Loucy (cell line): ENCODE measurements around the gene TDRD9.

ENCODE experiments used
- H2AFZ ChIP-seq: fragments of 200-600 bp; sonication (generic); 2 replicates; pipeline ENCODE4 v1.6.0; 2016; ENCODE audit warnings: antibody characterized with exemption, mild to moderate bottlenecking, low read length, moderate library complexity
- H3F3A ChIP-seq: fragments of 200-600 bp; 2 replicates; pipeline ENCODE4 v1.6.0; 2016; ENCODE audit warnings: antibody characterized with exemption, low read depth, mild to moderate bottlenecking
- H3K27me3 ChIP-seq: fragments of 200-600 bp; sonication (generic); 2 replicates; pipeline ENCODE4 v1.6.1; 2014; ENCODE audit warnings: low read length, mild to moderate bottlenecking; ENCODE audit not compliant: insufficient read depth, poor library complexity, severe bottlenecking
- H3K36me3 ChIP-seq: fragments of 200-600 bp; sonication (generic); 2 replicates; pipeline ENCODE4 v1.6.1; 2016; ENCODE audit warnings: low read length; ENCODE audit not compliant: insufficient read depth
- H3K4me1 ChIP-seq: fragments of 200-600 bp; sonication (generic); 2 replicates; pipeline ENCODE4 v1.5.1; 2014; ENCODE audit warnings: low read length, mild to moderate bottlenecking; ENCODE audit not compliant: insufficient read depth, poor library complexity, severe bottlenecking
- H3K4me2 ChIP-seq: fragments of 200-600 bp; sonication (generic); 2 replicates; pipeline ENCODE4 v1.6.0; 2014; ENCODE audit warnings: antibody characterized with exemption, low read length, low read depth, mild to moderate bottlenecking; ENCODE audit not compliant: poor library complexity, severe bottlenecking
- H3K4me3 ChIP-seq: fragments of 200-600 bp; sonication (generic); 2 replicates; pipeline ENCODE4 v1.5.1; 2014; ENCODE audit warnings: low read length, mild to moderate bottlenecking, mixed read lengths; ENCODE audit not compliant: poor library complexity, severe bottlenecking
- H3K79me2 ChIP-seq: fragments of 200-600 bp; sonication (generic); 2 replicates; pipeline ENCODE4 v1.6.1; 2014; ENCODE audit warnings: low read length; ENCODE audit not compliant: insufficient read depth
- H3K9ac ChIP-seq: fragments of 200-600 bp; sonication (generic); 2 replicates; pipeline ENCODE4 v1.6.0; 2014; ENCODE audit warnings: mild to moderate bottlenecking, low read depth, low read length, moderate library complexity; ENCODE audit not compliant: poor library complexity, severe bottlenecking
- H3K9me2 ChIP-seq: fragments of 200-600 bp; sonication (generic); replicated peaks from 2 replicates; pipeline ENCODE4 v1.6.1; 2016; ENCODE audit warnings: low read depth, low read length, mixed read lengths
- H3K9me3 ChIP-seq: fragments of 200-600 bp; sonication (generic); 2 replicates; pipeline ENCODE4 v1.6.1; 2014; ENCODE audit warnings: mild to moderate bottlenecking, antibody characterized with exemption, low read length, low read depth; ENCODE audit not compliant: insufficient read depth
- H4K20me1 ChIP-seq: fragments of 200-600 bp; sonication (generic); 2 replicates; pipeline ENCODE4 v1.6.0; 2014; ENCODE audit warnings: antibody characterized with exemption, low read length, mild to moderate bottlenecking; ENCODE audit not compliant: insufficient read depth, poor library complexity, severe bottlenecking
- CTCF ChIP-seq: fragments of 200-600 bp; sonication (generic); conservative IDR thresholded peaks from 2 replicates; pipeline ENCODE4 v1.5.1; 2014; ENCODE audit warnings: mild to moderate bottlenecking, antibody characterized with exemption, low read length
- EZH2phosphoT487 ChIP-seq: fragments of 200-600 bp; IDR thresholded peaks from 2 replicates; pipeline ENCODE4 v1.6.1; 2018; ENCODE audit warnings: antibody characterized with exemption, mild to moderate bottlenecking, moderate library complexity, borderline replicate concordance

TDRD9 gene

GRCh38 chr14:103932791-103933490 lies 4.7 kb downstream of the TDRD9 start:
- no peaks in the 10 kb centered on the region for H3K27me3 ChIP-seq
- H2AFZ ChIP-seq, result 0 out of 2 replicates have a peak overlapping the region, but pooled peaks have one; percentile 62
- TF ChIP-seq EZH2phosphoT487, result no peak
- no peak for TF ChIP-seq CTCF
- H3K4me1 ChIP-seq, result peaks cover 16% of the 10 kb centered on the region
- H3K79me2 ChIP-seq, result no peaks in the 10 kb centered on the region
- H4K20me1 ChIP-seq, result no peaks in the 10 kb centered on the region
- H3F3A ChIP-seq, result no peaks in the 10 kb centered on the region
- H3K9me3 ChIP-seq, result no peaks in the 10 kb centered on the region
- H3K4me2 ChIP-seq, result no peak overlapping the region
- no peak overlapping the region for H3K4me3 ChIP-seq
- H3K36me3 ChIP-seq, result no peaks in the 10 kb centered on the region
- no peaks in the 10 kb centered on the region for H3K9me2 ChIP-seq
- no peak overlapping the region for H3K9ac ChIP-seq

- Histone ChIP-seq H3K4me1 (peaks cover 16% of the 10 kb centered on the region), H3K27me3 (no peaks in the 10 kb centered on the region), H3K4me3 (no peak overlapping the region), H3K36me3 (no peaks in the 10 kb centered on the region), H3K9ac (no peak overlapping the region), H3F3A (no peaks in the 10 kb centered on the region), H3K9me3 (no peaks in the 10 kb centered on the region), H4K20me1 (no peaks in the 10 kb centered on the region), H2AFZ (0 out of 2 replicates have a peak overlapping the region, but pooled peaks have one; percentile 26), H3K4me2 (no peak overlapping the region), H3K79me2 (no peaks in the 10 kb centered on the region), H3K9me2 (no peaks in the 10 kb centered on the region)
- TF ChIP-seq CTCF (no peak), EZH2phosphoT487 (no peak)
Observed at GRCh38 chr14:103935102-103935501, 6.8 kb downstream of the TDRD9 start.

GRCh38 chr14:103941462-103941861 lies 13.2 kb downstream of the TDRD9 start:
- Histone ChIP-seq H3K79me2 (no peaks in the 10 kb centered on the region), H3K4me3 (no peak overlapping the region), H3F3A (no peaks in the 10 kb centered on the region), H3K4me1 (no peaks in the 10 kb centered on the region), H3K36me3 (no peaks in the 10 kb centered on the region), H3K9me2 (no peaks in the 10 kb centered on the region), H3K9ac (no peak overlapping the region), H3K27me3 (peaks cover 4% of the 10 kb centered on the region), H3K9me3 (no peaks in the 10 kb centered on the region), H4K20me1 (no peaks in the 10 kb centered on the region), H2AFZ (no peak overlapping the region), H3K4me2 (no peak overlapping the region)
- TF ChIP-seq CTCF, result no peak
- no peak for TF ChIP-seq EZH2phosphoT487
